Mucosa of gallbladder (tissue), 1 donor: ENCODE measurements around the gene AP3D1. TPM values are rescaled to one million over a fixed set of nuclear protein-coding genes. Genes with fewer than 3 reads are reported as not detected.
A peak's percentile ranks its signal among the peaks of the same experiment; 100 is the strongest.
"Not testable (repeated sequence)": the region's sequence is repeated elsewhere in the genome, so short reads cannot be mapped to it uniquely, and the experiment has no call there.

Experiments
- DNase-seq: peaks from one replicate; pipeline ENCODE4 v3.0.0-alpha.2; 2020; ENCODE audit warnings: low spot score
- total RNA-seq: library from RNA; stranded (reverse); gene quantifications from one replicate; pipeline ENCODE4 v1.2.1, GENCODE V29; 2021
- donor health status: DM: no; HTN: no; CAD: no.

AP3D1 gene
- total RNA-seq, result 125 TPM

GRCh38 chr19:2151339-2152229 is at the start of gene AP3D1:
Gene AP3D1, minus strand, starts transcription at chr19:2151566. Its CDS starts 232 bp downstream, at chr19:2151334.
- DNase-seq, result peak; percentile 100

DNA sequence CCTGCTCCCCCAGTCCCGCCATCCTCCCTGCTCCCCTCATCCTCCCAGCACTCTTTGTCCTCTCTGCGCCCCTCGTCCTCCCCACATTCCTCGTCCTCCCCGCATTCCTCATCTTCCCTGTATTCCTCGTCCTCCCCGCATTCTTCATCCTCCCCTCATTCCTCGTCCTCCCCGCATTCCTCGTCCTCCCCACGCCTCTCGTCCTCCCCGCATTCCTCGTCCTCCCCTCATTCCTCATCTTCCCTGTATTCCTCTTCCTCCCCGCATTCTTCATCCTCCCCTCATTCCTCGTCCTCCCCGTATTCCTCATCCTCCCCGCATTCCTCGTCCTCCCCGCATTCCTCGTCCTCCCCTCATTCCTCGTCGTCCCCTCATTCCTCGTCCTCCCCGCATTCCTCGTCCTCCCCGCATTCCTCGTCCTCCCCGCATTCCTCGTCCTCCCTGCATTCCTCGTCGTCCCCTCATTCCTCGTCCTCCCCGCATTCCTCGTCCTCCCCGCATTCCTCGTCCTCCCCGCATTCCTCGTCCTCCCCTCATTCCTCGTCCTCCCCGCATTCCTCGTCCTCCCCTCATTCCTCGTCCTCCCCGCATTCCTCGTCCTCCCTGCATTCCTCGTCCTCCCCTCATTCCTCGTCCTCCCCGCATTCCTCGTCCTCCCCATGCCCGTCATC is 49.4 kb upstream of the AP3D1 start:
- DNase-seq, result not testable (repeated sequence)

DNA sequence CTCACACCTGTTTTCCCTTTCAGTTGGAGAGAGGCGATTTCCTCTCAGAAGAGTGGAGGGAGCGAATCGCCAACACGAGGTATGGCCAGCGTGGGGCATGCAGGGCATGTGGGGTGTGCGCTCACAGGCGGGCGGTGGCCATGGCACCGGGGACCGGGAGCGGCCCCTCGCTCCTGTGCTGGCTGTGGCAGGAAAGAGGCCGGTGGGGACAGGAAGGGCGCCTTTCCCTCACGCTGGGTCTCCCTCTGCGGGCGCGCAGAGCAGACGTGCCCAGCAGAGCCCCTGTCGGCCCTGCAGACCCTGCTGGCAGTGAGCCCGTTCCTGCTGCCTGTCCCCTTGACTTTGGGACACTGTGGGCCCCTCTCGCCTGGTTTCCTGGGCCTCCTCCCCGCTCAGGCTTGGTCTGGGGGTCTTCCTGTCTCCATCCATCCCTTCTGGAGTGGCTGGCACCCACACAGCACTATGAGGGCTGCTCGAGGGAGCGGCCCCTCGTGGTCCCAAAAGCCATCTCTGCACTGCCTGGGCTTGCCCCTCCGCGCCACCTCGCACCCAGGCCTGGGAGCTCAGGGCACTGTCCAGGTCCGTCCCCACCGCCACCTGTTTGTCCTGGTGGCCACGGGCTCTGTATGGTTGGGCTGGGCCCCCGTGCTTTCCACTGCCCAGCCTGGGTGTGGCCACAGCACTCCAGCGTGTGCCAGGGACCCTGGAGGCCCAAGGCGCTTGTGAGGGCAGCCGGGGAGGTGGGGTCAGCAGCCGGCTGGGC is 48.7 kb upstream of the AP3D1 start:
- DNase-seq, result no peak

DNA sequence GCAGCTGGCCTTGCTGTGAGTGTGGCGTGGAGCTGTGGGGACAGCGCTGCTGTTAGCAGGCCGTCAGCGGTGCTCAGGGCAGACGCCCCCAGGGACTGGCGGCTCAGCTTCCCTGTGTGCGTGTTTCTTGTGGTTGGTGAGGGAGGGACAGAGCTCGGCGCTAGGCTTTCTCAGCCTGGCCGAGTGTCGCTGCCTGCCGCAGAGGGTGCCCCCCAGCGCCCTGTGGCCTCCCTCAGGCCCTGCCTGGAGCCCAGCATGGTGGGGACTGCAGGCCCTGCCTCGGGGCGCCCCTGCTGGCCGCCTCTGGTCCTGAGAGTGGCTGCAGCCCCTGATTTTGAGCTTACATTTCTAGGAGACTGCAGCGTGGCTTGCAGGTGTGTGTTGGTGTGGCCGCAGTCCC is 47.8 kb upstream of the AP3D1 start:
- DNase-seq, result no peak

DNA sequence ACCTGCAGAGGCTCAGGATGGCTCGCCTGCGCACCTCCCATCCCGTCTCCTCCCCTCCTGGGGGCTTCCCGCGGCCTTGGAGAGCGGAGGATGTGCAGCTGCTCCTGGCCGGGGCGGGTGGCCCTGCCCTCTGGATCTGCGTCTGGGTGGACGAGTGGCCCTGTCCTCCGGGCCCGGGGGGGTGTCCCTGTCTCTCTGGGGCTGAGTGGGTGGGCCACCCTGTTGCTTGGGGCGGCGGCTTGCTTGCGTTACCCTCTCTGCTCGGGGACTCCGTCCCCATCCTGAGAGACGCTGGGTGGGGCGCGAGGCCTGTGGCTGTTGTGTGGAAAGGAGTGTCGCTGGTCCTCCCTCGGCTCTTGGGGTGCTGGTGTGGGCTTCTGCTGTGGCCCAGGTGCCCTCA is 47.0 kb upstream of the AP3D1 start:
- no peak for DNase-seq

DNA sequence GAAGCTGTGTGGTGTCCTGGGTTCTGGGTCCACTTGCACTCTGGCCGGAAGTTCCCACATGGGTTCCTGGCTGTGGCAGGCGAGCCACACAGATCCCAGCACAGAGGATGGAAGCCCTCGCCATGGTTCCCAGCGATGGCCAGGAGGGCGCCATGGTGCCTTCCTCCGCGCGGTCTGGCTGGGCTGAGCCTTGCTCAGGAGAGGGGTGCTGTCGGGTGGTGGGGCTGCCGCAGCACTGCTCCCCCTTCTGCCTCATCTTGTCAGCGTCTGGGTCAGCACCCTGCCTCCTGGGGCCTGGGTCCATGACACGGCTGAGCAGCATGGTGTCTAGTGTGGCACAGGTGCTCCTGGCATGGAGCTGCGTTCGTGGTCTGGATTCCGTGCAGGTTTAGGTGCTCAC is 45.9 kb upstream of the AP3D1 start:
- no peak for DNase-seq

GRCh38 chr19:2195914-2196313 is 44.5 kb upstream of the AP3D1 start:
- no peak for DNase-seq

GRCh38 chr19:2195361-2195760 is 44.0 kb upstream of the AP3D1 start:
- no peak for DNase-seq

GRCh38 chr19:2194513-2195078 is 43.2 kb upstream of the AP3D1 start:
- DNase-seq, result no peak

DNA sequence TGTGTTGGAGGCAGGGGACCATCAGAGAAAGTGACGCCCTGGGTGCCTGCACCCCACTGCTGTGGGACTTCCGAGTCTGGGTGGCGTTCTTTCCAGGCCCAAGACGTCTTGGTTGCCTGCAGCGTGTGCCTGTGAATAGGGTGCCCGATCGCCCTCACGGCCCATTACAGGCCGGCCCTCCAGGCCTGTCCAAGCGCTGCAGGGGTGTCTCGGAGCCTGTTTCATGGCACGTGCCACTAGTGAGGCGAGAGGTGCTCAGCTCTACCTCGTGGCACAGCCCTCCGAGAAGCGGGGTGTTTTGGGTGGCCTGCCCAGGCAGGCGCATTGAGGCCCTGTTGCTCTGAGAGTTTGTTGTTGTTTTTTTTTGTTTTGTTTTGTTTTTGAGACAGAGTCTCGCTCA is 42.4 kb upstream of the AP3D1 start:
- DNase-seq, result no peak

DNA sequence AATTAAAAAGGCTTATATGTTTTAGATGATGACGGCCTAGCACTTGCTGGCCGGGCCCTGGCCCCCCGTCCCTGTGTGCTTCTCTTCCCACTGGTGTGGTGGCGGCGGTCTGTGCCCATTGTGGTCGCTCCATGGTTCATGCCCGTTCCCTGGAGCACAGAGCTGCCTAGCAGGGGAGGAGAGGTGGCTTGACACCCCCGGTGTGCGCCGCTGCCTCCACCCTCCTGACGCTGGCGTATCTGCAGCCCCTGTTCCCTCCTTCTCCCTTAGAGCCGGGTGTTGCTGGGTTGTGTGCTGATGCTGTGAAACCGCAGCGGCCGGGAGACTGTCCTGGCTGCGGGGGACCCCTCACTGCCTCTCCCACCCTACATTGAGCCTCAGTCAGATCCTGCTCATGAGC is 41.5 kb upstream of the AP3D1 start:
- DNase-seq, result no peak

GRCh38 chr19:2191456-2192310 is 40.3 kb upstream of the AP3D1 start:
- peak; percentile 22 for DNase-seq

DNA sequence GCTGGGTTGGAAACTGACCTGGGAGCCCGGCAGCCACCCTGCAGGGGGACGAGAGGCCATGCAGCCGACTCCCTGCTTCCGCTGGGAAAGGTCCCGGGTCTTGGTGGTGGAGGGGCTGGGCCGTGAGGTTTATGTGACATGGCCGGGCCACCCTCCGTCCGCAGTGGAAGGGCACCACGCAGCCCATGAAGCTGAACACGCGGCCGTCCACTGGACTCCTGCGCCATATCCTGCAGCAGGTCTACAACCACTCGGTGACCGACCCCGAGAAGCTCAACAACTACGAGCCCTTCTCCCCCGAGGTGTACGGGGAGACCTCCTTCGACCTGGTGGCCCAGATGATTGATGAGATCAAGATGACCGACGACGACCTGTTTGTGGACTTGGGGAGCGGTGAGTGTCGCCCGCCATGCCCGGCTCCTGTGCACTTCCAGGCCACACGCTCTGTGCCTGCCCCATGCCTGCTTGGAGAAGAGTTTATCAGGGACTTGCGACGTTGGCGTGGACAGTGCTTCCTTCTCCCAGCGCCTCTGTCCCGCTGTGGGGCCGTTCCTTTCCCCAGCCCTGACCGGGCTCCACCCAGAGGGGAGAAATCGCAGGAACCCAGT is 39.6 kb upstream of the AP3D1 start:
- no peak for DNase-seq

DNA sequence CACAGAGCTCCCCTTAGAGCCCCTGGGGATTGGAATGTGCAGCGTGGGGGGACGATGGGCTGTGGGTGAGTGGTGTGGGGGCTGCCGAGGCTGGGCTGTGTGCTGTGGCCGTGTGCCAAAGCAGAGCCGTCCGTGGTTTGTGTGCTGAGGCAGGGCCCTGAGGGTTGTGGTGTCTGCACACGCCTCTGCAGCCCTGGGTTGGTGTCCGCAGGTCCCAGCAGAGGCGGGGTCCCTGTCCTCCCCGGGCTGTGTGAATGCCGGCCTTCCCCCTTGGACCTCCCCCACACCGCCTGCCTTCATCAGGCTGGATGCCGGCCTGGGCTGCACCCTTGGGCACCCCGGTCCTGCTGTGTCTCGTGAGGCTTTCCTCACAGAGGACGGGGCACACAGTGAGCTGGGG is 38.5 kb upstream of the AP3D1 start:
- no peak for DNase-seq

DNA sequence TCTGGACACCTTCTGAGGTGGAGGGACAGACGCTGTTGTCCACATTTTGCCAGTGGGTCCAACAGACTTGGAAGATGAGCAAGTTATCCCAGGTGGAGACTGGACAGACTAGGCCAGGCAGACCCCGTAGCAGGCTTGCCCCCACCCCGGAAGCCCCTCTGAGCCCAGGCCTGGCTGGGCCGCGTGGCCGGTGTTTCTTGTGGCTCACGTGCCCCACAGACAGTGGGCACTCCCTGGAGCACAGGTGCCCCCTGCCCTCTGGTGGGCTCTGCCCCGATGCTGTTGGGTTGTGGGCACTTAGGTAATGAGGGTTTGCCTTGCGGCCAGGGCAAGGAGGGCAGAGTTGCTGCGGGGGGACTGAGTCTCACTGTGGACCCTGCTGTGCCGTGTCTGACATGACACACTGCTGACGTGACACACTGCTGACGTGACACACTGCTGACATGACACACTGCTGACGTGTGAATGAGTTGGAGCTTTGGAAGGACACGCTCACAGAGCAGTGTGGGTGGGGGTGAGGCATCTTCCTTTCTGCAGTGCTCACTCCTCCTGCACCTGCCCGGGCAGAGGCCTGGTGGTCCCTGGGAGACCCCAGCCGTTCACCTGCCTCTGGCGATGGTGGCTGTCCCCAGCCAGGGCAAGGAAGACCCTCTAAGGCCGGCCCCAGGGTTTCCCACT is 37.5 kb upstream of the AP3D1 start:
- DNase-seq, result no peak

DNA sequence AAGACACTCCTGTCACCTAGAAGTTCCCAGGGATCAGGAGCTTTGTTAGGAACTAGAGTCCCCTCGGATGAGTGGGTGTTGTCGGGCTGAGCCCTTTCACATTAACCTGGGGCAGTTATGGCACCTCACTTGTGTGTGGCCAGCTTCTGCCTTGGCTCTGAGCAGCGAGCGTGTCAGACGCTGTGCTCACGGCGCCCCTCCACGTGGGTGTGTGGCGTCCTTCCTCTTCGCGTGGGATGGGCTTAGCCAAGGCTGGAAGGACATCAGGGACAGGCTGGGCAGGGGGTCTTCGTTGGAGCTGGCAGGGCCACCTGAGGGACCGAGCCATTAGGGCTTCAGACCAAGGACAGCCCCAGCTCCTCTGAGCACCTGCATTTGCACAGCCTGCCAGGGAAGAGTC is 35.8 kb upstream of the AP3D1 start:
- DNase-seq, result no peak

DNA sequence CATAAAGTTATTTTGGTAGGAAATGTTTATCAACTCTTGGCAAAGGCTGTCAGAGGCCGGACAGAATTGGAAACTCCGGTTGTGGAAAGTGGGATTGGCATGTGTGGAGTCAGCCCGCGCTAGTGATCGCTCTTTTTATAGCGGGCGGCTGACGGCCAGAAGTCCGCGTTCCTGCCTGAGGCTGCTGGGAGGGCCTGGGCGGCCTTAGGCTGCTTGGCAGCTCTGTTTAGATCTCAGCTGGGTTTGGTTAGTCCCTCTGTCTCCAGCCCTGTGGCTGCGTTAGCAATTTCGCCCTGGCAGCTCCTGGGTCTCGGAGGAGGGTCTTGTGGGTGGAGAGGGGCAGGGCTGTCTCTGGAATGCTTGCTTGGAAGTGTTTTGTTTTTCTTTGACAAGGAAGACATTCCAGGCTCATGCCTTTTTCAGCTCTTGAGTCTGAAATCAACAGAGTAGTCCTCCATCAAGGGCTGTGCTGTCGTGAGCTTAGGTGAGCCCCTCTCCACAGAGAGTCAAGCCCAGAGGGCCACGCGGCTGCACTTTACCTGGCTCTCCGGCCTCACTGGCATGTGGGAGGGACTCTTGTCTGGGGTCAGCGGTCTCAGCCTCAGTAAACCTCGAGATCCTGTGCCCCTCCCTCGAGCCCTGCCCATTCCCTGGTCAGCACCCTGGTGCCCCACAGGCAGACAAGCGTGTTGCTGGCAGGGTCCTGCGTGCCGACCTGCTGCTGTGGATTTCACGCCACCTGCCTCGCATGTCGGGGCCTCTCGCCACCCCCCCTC is 34.9 kb upstream of the AP3D1 start:
- peak; percentile 62 for DNase-seq

DNA sequence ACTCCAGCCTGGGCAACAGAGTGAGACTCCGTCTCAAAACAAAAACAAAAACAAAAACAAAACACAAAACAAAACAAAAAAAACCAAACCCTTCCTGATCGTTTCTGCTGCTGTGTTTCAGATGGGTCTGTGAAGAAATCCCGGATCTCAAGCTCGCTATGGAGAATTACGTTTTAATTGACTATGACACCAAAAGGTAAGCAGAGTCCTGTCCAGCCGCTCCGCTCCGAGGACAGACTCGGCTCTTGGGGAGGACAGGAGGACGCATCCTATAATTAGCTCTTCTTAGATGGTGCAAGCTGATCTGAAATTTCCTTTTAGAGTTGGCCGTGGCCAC is 34.3 kb upstream of the AP3D1 start:
- no peak for DNase-seq

DNA sequence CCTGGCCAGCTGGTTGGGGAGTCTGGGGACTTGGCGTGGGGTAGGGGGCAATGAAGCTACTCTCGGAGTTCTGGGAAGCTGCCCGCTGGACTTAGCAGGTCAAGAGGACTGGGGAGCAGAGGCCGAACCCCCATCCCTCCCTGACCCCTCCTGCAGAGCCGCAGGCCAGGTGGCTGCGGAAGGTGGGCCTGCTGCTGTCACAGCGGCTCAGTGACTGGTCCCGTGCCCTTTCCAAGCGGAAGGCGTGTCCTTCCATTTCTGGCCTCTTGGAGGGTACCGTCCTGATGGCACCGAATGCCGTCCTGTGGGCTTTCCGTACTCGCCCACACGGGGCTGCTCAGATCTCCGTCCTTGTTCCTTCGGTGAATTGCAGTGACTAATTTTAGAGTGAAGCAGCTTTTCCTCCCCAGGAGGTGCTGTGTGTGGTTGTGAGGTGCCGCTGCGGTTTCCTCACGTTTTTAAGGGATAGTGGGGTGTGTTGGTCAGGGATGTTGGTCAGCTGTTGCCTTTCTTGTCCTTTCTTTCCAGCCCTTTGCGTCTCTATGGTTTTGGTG is 33.1 kb upstream of the AP3D1 start:
- no peak for DNase-seq
